ENCODE results near the gene KIFC3.
"Not testable (repeated sequence)": the region's sequence is repeated elsewhere in the genome, so short reads cannot be mapped to it uniquely, and the experiment has no call there.

The KIFC3 gene

DNA sequence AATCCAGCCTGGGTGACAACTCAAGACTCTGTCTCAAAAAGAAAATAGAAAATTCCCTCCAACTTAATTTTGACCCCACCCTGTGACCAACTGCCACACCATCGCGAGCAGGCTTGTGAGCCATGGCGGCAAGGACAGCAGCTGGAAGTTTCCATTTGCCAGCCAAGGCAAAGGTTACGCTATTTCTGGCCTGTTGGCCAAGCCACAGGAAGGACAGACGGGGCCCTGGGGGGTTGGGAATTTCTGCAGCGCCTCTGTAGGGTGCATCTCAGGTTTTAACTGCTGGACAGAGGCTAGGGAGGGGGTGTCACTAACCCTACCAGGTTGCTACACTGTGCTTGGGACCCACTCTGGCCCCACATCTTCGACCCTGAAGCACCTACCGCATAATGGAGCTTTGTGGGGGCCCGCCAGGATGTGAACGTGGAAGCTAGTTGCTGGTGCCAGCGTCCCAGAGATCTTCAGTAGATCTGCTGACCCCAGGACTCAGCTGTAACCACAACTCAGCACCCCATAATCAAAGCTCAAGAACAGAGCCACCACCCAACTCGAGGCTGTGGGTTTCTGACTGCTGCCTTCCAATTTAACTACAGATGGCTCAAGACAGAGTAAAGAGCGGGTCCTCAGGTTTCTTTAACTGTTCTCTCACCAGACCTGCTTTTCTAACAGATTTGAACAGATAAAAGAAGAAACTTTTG, 10.9 kb downstream of the KIFC3 start:
- no peak for DNase-seq (ENCODE audit: insufficient read length, low spot score)
- peak; percentile 26 for FAIRE-seq

DNA sequence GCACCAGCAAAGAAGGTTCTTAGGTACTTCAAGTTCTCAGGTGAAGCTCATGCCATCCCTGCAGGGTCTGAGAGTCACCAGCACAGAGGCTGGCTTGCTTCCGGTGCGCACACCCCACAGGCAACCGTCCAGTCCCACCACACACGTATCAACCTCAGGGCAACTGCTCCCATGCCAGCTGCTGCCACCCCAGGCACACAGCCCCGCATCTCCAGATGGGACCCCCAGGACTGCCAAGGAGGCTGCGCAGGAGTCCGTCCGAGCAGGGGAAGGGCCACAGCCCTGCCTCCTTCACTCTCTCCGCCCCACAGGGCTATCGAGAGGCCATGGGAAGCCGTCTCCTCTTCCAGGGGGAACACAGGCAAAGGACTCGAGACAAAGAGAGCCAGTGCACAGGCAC, 13.3 kb downstream of the KIFC3 start:
- DNase-seq (ENCODE audit: insufficient read length, low spot score) (no peak), FAIRE-seq (no peak)

DNA sequence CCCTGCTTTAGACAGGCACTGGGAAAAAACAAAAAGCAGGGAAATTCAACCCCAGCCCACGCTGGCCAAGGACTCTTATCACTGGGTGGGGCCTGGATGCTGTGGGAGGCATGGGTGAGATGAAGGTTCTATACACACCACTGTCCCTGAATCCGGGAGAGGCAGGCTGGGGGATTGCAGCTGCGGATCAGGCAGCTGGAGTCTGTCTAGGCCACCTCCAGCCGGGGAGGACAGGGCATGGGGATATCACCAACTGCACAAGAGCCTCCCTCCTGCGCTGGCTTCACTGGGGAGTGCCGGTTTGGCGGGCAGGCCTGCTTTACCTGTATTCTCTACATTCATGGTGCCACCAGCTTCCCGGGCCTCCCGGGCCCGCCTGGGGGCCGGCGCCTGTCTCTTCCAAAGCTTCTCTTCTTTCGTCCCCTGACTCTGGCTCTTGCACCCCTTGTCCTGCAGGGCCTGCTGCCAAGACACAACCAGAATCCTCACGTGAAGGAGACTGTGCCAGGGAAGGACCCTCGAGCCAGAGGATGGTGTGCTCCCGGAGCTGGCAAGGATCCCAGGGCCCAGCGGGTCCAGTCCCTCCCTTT, 13.9 kb downstream of the KIFC3 start:
- FAIRE-seq (no peak), DNase-seq (ENCODE audit: insufficient read length, low spot score) (no peak)

DNA sequence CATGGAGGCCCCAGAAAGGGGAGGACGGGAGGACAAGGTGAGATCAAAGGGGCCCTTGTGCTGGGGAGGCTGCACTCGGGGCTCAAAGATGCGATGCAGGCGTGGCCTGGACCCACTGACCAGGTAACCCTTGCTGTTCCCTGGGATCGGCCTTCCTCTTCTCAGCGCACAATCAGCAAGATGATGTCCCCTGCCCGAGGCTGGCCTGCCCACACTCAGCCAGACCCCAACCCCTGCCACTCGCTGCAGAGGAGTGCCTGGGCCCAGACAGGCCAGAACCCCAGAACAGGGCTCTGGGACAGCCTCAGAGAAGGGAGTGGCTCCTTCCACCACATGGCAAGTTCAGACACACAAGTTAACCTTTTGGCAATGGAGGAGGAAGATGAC, 14.8 kb downstream of the KIFC3 start:
- DNase-seq (ENCODE audit: insufficient read length, low spot score) = no peak
- FAIRE-seq = no peak

DNA sequence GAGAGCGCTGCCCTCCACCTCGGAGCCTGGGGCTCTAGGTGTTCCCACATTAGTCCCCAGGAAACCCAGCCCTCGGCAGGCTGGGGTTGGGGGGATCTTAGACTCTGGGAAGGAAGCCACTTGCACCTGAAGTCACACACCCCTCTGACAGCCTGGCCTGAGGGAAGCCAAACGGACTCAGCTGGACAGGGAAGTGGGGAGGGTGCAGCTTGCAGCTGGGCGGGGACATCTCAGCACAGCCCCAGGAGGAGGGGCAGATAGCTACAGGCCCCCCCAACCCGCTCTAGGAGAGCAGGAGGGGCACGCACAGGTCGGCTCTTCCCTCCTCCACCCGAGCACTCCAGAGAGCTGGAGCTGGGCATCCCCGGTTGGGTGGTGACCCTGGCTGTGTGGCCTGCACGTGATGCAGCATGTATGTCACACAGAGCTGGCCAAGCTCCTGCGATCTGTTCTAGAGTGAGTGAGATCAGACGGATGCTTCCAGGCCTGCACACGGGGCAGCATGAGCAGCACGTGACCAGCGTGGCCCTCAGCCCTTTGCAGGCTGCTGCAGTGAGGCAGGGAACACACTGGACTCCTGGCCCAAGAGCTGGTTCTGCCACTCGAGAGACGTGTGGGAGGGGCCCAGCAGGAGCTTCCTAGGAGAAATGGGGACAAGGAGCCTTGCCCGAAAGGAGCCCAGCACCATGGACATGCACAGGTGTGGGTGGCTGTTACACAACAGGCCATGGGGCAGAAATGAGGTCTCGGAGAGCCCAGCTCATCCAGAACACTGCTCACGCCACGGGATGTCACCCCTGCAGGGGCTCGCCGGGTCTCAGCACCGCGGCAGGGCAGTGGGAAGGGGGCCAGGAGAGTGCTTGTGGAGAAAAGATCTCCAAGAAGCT, 15.4 kb downstream of the KIFC3 start:
- FAIRE-seq = peak; percentile 23
- DNase-seq (ENCODE audit: insufficient read length, low spot score) = no peak

DNA sequence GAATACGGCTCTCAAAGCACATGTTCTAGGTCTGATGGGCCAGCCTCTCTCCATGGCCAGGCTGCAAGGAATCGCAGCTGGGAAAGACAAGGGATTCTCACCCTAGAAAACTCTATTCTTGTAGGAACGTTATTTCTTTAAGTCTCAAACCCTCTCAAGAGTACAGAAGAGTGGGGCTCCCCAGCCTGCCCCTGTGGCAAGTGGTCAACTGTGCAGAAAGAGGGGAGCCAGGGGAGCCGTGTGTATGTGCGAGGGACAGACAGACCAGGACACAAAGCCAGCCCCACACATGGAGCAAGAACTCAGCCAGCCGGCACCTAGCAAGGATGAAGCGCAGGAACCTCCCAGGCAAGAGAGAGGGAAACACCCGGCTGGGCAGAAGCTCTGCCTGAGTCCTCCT, 16.4 kb downstream of the KIFC3 start:
- FAIRE-seq = no peak
- no peak for DNase-seq (ENCODE audit: insufficient read length, low spot score)

DNA sequence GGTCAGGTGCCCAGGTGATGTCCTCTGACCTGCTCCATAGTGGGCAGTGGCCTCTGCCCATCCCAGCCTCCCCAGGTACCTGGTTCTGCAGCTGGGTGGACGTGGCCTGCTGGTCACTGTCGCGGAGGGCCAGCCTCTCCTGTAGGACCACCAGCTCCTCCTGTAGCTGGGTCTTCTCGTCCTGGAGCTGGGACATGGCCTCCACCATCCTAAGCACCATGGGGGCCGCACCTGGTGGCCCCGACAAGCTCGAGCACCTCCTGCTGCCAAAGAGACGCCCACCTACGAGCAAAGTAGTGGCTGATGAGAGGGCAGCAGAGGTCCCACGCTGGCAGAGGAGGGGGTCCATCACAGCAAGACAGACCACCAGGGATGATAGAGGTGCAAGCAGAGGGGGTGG, 16.9 kb downstream of the KIFC3 start:
- DNase-seq (ENCODE audit: insufficient read length, low spot score) (no peak), FAIRE-seq (no peak)

DNA sequence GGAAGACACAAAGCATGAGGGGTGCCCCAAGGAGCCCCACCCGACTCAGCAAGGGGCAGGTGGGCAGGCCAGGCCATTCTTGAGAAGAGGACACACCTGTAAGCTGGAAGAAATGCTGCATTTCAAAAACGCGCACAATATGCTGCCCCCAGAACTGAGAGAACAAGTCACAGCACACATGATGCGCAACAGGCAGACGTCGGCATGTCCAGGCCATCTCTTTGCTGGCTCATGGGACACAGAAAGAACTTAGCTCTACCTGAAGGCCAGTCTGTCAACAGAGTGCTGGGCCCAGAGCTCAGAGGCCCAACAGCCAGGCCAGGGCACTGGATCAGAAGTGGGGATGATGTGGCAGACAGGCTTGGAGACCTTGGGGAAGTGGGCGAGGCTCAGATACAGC, 18.0 kb downstream of the KIFC3 start:
- DNase-seq (ENCODE audit: insufficient read length, low spot score) (no peak), FAIRE-seq (no peak)

DNA sequence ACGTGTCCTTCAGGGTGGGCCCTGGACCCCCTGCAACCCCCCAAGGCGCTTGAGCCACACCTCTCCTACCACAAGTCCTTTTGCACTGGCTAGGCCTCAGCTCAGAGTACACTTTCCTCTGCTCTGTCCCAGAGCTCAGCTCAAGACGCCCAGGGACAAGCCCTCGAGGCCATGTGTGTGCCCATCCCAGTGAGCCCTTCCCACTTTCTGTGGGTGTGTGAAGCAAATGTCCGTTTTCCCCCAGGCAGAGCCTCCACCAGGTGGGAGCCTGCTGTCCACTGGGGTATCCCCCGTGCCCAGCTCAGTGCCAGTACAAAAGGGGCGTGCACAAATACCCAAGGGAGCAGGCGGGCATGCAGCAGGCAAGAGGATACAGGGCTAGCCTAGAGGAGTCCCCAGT, 18.4 kb downstream of the KIFC3 start:
- no peak for FAIRE-seq
- DNase-seq (ENCODE audit: insufficient read length, low spot score) = no peak

DNA sequence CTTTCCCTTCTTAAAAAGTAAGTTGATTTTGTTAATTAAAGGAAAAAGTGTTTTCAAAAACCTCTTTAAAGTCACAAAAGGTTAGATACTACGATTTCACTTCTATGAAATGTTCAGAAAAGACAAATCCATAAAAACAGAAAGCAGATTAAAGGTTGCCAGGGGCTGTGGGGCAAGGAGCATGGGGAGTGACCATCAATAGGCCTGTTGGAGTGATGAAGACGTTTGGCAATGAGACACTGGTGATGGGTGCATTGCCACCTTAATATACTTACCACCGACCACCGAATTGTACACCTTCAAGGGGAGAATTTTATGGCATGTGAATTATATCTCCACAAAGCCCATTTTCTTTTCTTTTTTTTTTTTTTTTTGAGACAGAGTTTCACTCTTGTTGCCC, 19.2 kb downstream of the KIFC3 start:
- FAIRE-seq (no peak), DNase-seq (ENCODE audit: insufficient read length, low spot score) (no peak)

DNA sequence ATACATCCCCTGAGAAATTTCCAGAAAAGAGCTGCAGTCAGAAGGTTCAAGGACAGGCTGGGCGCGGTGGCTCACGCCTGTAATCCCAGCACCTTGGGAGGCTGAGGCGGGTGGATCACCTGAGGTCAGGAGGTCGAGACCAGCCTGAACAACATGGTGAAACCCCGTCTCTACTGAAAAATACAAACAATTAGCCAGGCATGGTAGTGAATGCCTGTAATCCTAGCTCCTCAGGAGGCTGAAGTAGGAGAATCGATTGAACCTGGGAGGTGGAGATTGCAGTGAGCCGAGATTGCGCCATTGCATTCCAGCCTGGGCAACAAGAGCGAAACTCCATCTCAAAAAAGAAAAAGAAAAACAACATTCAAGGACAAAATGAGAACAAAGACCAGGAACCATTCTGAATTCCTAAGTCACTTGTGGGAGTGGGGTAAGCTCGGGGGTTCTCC, 19.7 kb downstream of the KIFC3 start:
- FAIRE-seq; DNase-seq (ENCODE audit: insufficient read length, low spot score): not testable (repeated sequence)

DNA sequence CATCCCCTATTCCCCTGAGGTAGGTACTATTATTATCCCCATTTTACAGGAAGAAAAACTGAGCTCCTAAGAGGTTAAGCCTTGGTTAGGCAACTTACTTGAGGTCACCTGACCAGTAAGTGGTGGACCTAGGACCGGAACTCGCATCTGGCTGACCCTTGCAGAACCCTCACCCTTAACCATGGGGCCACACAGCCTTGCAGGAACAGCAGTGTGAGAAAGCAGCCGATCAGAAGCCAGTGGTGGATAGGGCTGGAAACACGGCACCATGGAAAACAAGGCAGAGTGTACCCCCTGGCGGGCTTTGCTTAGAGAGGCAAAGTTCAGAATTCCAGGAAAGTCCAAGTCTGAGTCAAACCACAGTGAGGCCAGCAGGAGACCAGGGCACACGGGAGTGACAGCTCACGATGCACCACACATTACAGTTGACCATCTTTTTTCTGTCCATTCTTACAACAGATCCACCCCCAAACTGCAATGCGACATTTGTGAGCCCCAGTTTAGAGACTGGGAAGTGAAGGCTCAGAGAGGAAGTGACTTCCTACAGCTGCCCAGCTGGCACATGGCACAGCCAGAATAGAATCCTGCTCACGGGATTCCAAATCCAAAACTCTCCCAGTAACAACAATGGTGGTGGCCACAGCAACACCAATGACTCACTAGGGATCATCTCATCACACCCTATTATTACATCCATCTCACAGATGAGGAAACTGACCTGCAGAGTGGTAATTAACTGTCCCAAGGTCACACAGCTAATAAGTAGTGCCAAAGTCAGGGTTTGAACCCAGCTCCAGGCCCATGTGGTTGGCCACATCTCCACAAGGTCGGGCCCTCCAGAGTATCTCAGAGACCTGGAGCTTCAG, 20.3 kb downstream of the KIFC3 start:
- DNase-seq (ENCODE audit: insufficient read length, low spot score) (no peak), FAIRE-seq (peak; percentile 46)

DNA sequence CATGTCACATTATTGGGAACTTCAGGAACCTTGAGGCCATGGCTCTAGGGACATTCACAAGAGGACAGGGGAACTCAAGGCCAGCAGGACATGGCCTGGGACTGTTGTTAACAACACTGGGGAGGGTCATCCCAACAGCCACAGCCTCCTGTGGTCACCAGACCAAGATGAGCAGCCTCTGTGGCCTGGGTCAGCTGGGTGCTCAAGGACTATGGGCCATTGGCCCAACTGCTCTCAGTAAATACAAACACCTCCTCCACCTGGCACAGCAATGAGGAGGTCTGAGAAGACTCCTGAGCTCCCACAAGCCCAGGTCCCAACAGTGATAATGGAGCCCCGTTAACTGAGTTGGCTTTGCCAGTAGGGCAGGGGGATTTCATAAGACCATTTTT, 20.9 kb downstream of the KIFC3 start:
- FAIRE-seq (peak; percentile 38), DNase-seq (ENCODE audit: insufficient read length, low spot score) (no peak)

DNA sequence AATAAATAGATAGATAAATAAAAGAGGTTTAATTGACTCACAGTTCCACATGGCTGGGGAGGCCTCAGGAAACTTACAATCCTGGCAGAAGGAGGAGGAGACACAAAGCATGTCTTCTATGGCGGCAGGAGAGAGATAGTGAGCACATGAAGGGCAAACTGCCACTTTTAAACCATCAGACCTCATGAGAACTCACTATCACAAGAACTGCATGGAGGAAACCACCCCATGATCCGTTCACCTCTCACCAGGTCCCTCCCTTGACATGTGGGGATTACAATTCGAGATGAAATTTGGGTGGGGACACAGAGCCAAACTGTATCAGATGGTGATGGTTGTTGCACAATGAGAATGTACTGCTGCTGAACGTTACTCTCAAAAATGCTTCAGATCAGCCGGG, 22.5 kb downstream of the KIFC3 start:
- DNase-seq (ENCODE audit: insufficient read length, low spot score); FAIRE-seq: not testable (repeated sequence)

DNA sequence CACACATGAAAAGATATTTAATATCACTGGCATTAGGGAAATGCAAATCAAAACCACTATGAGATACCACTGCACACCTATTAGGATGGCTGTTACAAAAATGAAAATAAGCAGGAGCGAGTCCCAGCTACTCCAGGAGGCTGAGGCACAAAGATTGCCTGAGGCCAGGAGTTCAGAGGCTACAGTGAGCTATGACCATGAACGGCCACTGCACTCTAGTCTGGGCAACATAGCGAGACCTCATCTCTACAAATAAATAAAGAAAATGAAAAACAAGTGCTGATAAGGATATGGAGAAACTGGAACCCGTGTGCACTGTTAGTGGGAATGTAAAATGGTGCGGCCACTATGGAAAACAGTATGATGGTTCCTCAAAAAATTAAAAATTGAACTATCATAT, 23.6 kb downstream of the KIFC3 start:
- FAIRE-seq = no peak

DNA sequence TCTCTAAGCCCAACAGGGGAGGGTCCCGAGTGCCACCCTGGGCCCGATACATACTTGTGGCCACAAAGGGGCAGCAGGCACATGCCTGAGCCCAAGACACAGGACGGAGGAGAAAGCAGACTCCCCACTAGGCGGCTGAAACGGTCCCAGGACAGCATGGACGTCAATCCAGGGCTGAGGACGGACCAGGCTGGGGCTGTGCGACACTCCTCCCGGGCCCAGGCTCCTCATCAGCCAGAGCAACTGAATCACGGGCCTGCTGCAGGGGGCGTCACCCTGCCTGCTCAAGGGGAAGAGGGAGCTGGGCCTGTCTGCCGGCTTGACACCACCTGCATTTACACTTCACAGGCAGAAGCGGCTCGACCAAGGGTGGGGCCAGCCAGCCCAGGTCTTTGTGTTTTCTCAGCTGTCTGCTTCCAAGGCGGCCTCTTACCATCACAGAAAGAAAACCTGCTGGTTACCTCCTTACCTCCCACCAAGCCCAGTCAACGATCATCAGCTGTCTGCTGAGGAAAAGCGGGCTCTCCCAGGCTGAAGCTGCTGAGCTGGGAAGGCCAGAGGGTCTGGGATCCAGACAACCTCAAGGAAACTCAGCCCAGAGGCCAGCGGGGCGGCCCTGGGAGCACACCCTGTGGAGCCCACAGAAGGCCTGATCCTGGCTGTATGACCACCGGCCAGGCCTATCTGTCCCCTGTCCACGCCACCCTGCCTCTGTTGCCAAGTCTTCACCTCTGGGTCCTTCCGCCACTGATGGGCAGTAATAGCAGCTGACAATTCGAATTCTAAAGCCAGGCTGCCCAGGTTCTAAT, 26.4 kb downstream of the KIFC3 start:
- DNase-seq (ENCODE audit: insufficient read length, low spot score) (no peak), FAIRE-seq (no peak)

More for the DNA sequence above, 23.6 kb downstream of the KIFC3 start:
- no peak for DNase-seq (ENCODE audit: insufficient read length, low spot score)

DNA sequence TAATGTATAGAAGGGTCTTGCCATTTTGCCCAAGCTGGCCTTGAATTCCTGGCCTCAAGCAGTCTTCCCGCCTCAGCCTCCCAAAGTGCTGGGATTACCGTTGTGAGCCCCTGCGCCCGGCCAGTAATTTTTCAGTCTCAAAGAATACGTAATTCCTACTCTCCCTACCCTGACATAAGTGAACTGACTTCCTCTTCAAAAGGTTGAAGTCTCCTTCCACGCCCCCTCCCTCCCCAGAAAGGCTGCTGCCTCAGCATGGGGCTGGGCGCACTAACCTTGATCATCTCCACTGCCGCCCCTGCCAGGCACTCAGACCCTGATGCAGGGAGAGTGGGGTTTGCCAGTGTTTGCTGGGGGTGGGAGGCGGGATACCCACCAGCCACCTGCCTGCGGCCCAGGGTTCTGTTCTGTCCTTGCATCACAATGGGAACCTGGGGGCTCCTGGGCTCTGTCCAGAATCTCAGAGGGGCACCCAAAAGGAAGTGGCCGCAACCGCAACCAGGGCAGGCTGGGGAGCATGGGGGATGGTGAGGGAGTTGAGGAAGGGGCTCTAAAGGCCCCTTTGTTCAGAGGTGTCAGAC, 27.5 kb downstream of the KIFC3 start:
- DNase-seq (ENCODE audit: insufficient read length, low spot score) = no peak
- no peak for FAIRE-seq

DNA sequence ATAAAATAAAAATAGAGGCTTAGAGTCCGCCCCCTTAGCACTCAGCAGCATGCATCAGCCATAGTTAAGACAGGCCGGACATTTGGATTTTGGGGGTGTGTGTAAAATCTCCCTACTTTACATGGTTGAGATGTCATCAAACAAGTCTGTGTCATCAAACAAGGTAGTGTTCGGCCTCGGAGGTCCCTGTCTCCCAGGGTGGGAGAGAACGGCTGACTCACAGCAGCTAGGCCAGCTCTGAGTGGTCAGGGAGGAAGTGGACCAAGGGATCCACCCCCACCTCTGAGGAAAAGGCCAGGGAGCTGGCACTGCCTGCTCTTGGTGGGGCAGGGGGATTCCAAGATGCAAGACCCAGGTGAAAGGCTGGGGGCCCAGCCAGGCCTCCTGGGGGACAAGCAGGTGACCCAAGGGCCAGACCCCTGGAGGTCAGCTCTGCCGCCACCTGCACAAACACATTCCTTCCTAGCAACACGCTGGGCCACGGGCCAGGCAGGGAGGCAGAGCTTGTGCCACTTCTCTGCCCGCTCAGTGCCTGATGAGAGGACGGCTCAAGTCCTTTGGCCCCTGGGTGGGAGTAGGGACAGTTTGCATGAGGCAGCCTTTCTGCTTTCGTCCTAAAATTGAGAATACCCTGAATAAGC, 28.5 kb downstream of the KIFC3 start:
- FAIRE-seq (peak; percentile 62), DNase-seq (ENCODE audit: insufficient read length, low spot score) (no peak)

DNA sequence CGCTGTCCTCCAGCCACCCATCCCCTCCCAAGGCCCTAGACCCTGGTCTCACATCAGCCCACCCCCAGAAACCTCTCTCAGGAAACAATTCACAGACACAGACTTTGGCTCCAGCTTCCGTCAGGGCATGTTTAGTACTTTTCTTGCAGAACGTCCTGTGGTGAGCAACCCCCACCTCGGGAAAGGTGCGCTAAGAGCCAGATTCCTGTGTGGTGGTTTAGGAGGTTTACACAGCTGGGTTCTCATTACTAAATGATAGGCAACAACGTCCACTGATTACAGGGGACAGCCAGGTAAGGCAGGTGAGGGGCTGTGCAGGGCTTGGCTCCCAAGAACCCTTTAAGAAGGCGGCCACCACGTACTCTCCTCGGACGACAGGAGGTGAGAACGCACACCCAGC, 29.3 kb downstream of the KIFC3 start:
- DNase-seq (ENCODE audit: insufficient read length, low spot score) = no peak
- FAIRE-seq = no peak

Measured in HTR-8/SVneo (cell line).